ENCODE measurements around the gene TGIF2LY. TPM values are rescaled to one million over a fixed set of nuclear protein-coding genes. Genes with fewer than 3 reads are reported as not detected.
"Not testable (repeated sequence)": the region's sequence is repeated elsewhere in the genome, so short reads cannot be mapped to it uniquely, and the experiment has no call there.

TGIF2LY gene
- not detected for total RNA-seq

DNA sequence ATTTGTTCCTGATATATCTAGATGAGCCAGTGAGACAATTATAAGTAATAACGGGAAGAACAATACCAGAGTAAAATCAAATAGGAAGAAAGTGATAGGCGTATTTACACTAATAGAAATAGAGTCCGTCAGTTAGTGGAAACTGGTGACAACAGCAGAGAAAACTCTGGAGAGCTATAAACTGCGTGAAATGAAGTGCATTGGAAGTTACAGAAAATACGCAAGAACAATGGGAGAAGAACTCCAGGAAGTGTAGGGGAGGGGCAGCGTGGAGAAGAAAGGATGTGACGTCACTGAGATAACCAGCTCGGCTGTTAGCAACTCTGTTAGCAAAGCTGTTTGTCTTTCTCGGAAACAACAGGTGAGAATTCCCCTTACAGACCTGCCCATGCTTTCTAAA is at the start of gene TGIF2LY:
Gene TGIF2LY, plus strand, starts transcription at position 301 of the 400 bp plus-strand sequence. CDS start 178 bp downstream, outside the sequence.
- not testable (repeated sequence) for H3K27me3 Mint-ChIP-seq (ENCODE audit: low read depth); ATAC-seq (replicated peaks in 1 of 2); H3K4me3 Mint-ChIP-seq; H3K36me3 Mint-ChIP-seq (ENCODE audit: insufficient read depth in 2 of 2); H3K4me1 Mint-ChIP-seq (ENCODE audit: low read depth); H3K9me3 Mint-ChIP-seq; H3K27ac Mint-ChIP-seq; DNase-seq

Data from activated T-cell treated with anti-CD3 and anti-CD28 coated beads, Interleukin-2, amount 50 U/mL, for 72 hours (primary cell).